GM18508 (cell line): Measurements from ENCODE around the gene C5orf34.
"Not testable (repeated sequence)": the region's sequence is repeated elsewhere in the genome, so short reads cannot be mapped to it uniquely, and the experiment has no call there.

ENCODE experiments used
- ATAC-seq: cut with Tn5 transposase; IDR thresholded peaks from one replicate; pipeline ENCODE4 v1.9.1; 2021; ENCODE audit warnings: moderate number of reproducible peaks; ENCODE audit not compliant: insufficient read depth, unreplicated experiment

Gene C5orf34

GRCh38 chr5:43520615-43521014 lies 5.7 kb upstream of the C5orf34 start:
- no peak for ATAC-seq

GRCh38 chr5:43515678-43516048 lies 715 bp upstream of the C5orf34 start:
- no peak for ATAC-seq

GRCh38 chr5:43514471-43514815 lies 505 bp downstream of the C5orf34 start:
- ATAC-seq: peak; percentile 30

- ATAC-seq: no peak
These were observed 923 bp downstream of the C5orf34 start for GRCh38 chr5:43514025-43514424.

DNA sequence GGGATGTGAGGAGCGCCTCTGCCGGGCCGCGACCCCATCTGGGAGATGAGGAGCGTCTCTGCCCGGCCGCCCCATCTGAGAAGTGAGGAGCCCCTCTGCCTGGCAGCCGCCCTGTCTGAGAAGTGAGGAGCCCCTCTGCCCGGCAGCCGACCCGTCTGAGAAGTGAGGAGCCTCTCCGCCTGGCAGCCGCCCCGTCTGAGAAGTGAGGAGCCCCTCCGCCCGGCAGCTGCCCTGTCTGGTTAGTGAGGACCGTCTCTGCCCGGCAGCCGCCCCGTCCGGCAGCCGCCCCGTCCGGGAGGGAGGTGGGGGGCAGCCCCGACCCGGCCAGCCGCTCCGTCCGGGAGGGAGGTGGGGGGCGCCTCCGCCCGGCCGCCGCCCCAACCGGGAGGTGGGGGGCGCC lies 3.9 kb downstream of the C5orf34 start:
- not testable (repeated sequence) for ATAC-seq

GRCh38 chr5:43498581-43498980 lies 16.4 kb downstream of the C5orf34 start:
- ATAC-seq: no peak

GRCh38 chr5:43497311-43498104 lies 17.4 kb downstream of the C5orf34 start:
- ATAC-seq: no peak

DNA sequence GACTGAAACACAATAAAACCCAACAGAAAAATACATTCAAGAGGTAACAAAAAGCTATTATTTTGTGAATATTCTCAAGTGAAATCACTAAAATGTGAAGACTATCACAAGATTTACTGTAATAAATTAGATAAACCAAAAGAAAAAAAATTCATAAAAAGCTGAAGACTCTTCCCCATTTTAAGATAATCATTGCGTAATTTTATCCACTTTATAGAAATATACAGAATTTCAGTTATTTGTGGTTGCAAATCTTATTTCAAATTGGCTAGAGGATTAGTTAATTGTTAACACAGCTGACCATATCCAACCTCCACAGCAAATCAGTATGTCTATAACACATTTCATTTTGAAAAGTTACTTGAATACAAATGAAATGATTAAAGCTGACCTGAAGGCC lies 23.6 kb downstream of the C5orf34 start:
- no peak for ATAC-seq

- ATAC-seq: no peak
These were observed 28.6 kb downstream of the C5orf34 start for GRCh38 chr5:43486353-43486752.

DNA sequence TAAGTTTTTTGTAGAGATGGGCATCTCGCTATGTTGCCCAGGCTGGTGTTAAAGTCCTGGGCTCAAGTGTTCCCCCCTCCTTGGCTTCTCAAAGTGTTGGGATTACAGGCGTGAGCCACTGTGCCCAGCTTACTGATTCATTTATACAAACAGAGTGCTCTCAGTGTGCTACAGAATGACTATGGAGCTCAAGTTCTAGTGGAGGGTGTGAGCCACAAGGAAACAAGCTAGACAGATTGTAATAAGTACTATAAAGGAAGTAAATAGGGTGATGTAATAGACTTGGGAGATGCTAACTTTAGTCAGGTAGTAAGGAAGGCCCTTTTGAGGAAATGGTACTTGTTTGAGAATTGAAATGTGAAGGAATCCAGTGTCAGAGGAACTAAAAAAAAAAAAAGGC lies 29.5 kb downstream of the C5orf34 start:
- ATAC-seq: no peak

- ATAC-seq: peak; percentile 60
These were observed 30.7 kb downstream of the C5orf34 start for GRCh38 chr5:43484106-43484849.

DNA sequence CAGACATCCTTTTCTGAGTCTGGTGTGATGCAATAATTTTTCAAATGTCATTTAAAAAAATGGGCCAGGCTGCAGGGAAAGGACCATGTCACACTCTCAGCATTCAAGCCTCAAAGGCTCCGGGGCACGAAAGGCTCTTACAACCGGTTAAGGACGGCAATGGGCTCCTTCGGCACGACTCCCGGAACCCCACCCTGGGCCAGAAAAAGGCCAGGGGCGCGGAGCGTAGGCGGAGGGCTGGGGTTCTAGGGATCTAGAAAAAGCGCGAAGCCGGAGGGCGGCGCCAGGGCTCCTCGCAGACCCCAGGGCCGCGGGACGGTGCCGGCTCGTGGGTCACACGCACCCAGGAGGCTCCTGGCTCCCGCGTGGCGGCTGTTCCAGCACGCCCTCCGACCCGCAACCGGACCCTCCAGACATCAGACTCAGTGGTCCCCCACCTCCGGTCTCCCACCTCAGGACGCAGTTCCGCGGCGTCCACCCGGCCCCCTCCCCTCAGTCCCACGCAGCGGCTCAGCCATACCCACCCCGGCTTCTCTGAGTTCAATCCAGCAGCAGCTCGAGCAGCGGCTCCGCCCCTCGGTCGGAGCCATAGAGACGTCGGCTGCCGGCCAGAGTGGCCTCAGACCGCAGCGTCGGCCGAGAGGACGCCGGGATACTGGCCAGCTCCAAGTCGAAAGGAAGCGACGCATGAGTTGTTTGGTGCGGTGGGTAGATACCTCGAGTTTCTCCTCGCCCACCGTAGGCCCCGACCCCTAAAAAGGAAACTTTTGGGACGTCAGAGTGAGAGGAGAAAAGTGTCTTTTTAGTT lies 31.4 kb downstream of the C5orf34 start, which contains the start of gene TMEM267:
TSS of gene TMEM267 (minus strand) at position 568 of the 808 bp plus-strand sequence. CDS start 29,896 bp downstream, outside the sequence.
- ATAC-seq: peak; percentile 49

- no peak for ATAC-seq
These were observed 32.3 kb downstream of the C5orf34 start for GRCh38 chr5:43482490-43483297.

DNA sequence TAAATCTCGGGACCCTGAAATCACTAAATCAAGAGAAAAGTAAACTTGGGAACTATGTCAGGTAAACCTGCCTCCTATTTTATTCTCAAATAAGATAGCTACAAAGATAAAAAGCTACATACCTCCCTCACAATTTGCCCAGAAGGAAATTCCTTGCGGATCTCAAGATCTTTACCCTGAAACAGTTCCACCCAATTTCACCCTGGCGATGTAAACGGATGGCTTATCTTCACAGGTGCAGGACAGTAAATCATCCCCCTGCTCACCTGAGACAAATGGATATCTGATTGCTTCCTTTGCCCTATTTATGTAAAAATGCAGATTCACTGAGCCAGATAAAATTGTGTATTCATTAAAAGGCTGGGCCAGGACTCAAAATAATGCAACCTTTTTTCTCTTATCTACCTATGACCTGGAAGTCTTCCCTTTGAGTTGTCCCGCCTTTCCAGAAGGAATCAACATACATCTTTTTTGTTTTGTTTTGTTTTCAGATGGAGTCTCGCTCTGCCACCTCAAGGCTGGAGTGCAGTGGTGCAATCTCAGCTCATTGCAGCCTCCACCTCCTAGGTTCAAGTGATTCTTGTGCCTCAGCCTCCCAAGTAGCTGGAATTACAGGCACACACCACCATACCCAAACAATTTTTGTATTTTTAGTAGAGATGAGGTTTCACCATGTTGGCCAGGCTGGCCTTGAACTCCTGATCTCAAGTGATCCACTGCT lies 45.1 kb downstream of the C5orf34 start:
- no peak for ATAC-seq

DNA sequence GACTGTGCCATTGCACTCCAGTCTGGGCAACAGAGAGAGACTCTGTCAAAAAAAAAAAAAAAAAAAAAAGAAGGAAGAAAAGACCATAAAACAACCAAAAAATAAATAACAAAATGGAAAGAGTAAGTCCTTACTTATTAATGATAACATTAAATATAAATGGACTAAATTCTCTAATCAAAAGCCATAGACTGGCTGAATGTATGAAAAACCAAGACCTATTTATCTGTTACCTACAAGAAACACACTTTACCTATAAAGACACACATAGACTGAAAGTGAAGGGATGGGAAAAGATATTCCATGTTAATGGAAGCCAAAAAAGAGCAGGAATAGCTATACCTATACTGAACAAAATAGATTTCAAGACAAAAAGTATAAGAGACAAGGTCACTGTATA lies 47.8 kb downstream of the C5orf34 start:
- ATAC-seq: no peak

DNA sequence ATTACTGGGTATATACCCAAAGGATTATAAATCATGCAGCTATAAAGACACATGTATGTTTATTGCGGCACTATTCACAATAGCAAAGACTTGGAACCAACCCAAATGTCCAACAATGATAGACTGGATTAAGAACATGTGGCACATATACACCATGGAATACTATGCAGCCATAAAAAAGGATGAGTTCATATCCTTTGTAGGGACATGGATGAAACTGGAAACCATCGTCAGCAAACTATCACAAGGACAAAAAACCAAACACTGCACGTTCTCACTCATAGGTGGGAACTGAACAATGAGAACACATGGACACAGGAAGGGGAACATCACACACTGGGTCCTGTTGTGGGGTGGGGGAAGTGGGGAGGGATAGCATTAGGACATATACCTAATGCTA lies 49.5 kb downstream of the C5orf34 start:
- ATAC-seq: not testable (repeated sequence)

- ATAC-seq: no peak
These were observed 53.9 kb downstream of the C5orf34 start for GRCh38 chr5:43461066-43461465.

GRCh38 chr5:43456556-43456955 lies 58.4 kb downstream of the C5orf34 start:
- no peak for ATAC-seq

- not testable (repeated sequence) for ATAC-seq
These were observed 73.4 kb downstream of the C5orf34 start for GRCh38 chr5:43441575-43441974.
